HCT116 (cell line): ENCODE data around the gene PEX1. TPM values are rescaled to one million over a fixed set of nuclear protein-coding genes. Genes with fewer than 3 reads are reported as not detected.

Experiments
- ATAC-seq: fragments of 200-7000 bp; cut with Tn5 transposase; 2 replicates; pipeline ENCODE4 v1.9.1; 2020; ENCODE audit warnings: mild to moderate bottlenecking, moderate library complexity
- BruUV-seq: library from RNA; stranded (reverse); fragments of 400-500 nt; replicated peaks from 2 replicates; lab custom pipeline; 2021; lab: Mats Ljungman, UMichigan
- CTCF ChIA-PET: fragments of 300-600 bp; sonication (Branson Sonifier 250); formaldehyde crosslinking; loops from one replicate; lab custom pipeline; 2021; ENCODE audit warnings: antibody characterized with exemption; lab: Charles Lee
- POLR2A ChIA-PET: fragments of 300-600, 350-600 bp; sonication (Branson Sonifier 250); formaldehyde crosslinking; loops from one replicate; lab custom pipeline; 2021; ENCODE audit warnings: antibody characterized with exemption; lab: Charles Lee
- RAD21 ChIA-PET, 2 experiments: fragments of 300-600 bp; sonication (Branson Sonifier 250); formaldehyde crosslinking; loops; one replicate each; lab custom pipeline; 2023; ENCODE audit warnings: low total read pairs in 2 of 2; ENCODE audit not compliant: uncharacterized antibody in 2 of 2, unreplicated experiment in 2 of 2, low non-redundant PET in 1 of 2; lab: Charles Lee
- DNase-seq: peaks from one replicate; pipeline ENCODE4 v3.0.0-alpha.2; 2010; ENCODE audit warnings: low read depth, low spot score
- H2AFZ ChIP-seq: fragments of 200-600 bp; shearing (Covaris generic), sonication (generic); 2 replicates; pipeline ENCODE4 v1.6.1; 2017; ENCODE audit warnings: low read depth, mixed run types, mixed read lengths, antibody characterized with exemption, low read length; ENCODE audit not compliant: poor library complexity, severe bottlenecking
- H3K27ac ChIP-seq: 2 replicates; pipeline ENCODE4 v1.5.1; 2012; ENCODE audit warnings: low read depth, low read length
- H3K27me3 ChIP-seq: fragments of 200-600 bp; sonication (generic); 2 replicates; pipeline ENCODE4 v1.6.1; 2016; ENCODE audit warnings: mixed run types, low read length, mixed read lengths; ENCODE audit not compliant: insufficient read depth
- H3K36me3 ChIP-seq, 2 experiments: fragments of 200-500 bp in 1 of 2; fragments of 200-600 bp in 1 of 2; sonication (Bioruptor generic) in 1 of 2; sonication (generic) in 1 of 2; 2 replicates each; pipeline versions ENCODE4 v1.5.1 to v1.6.1; 2014 to 2016; ENCODE audit warnings: low read length in 2 of 2, inconsistent platforms in 1 of 2, mixed read lengths in 1 of 2, mixed run types in 1 of 2; ENCODE audit not compliant: insufficient read depth in 2 of 2, control insufficient read depth in 1 of 2
- H3K4me1 ChIP-seq, 2 experiments: fragments of 200-600 bp in 1 of 2; sonication (generic) in 1 of 2; 2 replicates each; pipeline versions ENCODE4 v1.5.1 to v1.6.1; 2012 to 2017; ENCODE audit warnings: low read length in 2 of 2, inconsistent platforms in 1 of 2, mild to moderate bottlenecking in 1 of 2, mixed read lengths in 1 of 2, mixed run types in 1 of 2, moderate library complexity in 1 of 2; ENCODE audit not compliant: insufficient read depth in 2 of 2, control insufficient read depth in 1 of 2
- H3K4me2 ChIP-seq: fragments of 200-600 bp; sonication (generic); 2 replicates; pipeline ENCODE4 v1.6.1; 2017; ENCODE audit warnings: mixed run types, low read length, mixed read lengths
- H3K4me3 ChIP-seq, 2 experiments: fragments of 200-600 bp in 1 of 2; sonication (generic) in 1 of 2; replicated peaks in 1 of 2; 2 replicates each; pipeline ENCODE4 v1.5.1; 2011 to 2016; ENCODE audit warnings: low read length in 2 of 2, control low read depth in 1 of 2, low read depth in 1 of 2, mild to moderate bottlenecking in 1 of 2, mixed read lengths in 1 of 2, mixed run types in 1 of 2
- H3K79me2 ChIP-seq: fragments of 200-600 bp; sonication (generic); 2 replicates; pipeline ENCODE4 v1.6.1; 2017; ENCODE audit warnings: mild to moderate bottlenecking, mixed run types, low read length, moderate library complexity, mixed read lengths; ENCODE audit not compliant: insufficient read depth
- H3K9ac ChIP-seq: fragments of 200-600 bp; sonication (generic); 2 replicates; pipeline ENCODE4 v1.6.1; 2016; ENCODE audit warnings: low read length, mixed read lengths
- H3K9me2 ChIP-seq: fragments of 200-600 bp; sonication (generic), shearing (Covaris generic); 2 replicates; pipeline ENCODE4 v1.6.1; 2017; ENCODE audit warnings: mixed run types, mild to moderate bottlenecking, moderate library complexity; ENCODE audit not compliant: insufficient read depth
- H3K9me3 ChIP-seq, 2 experiments: fragments of 200-500 bp in 1 of 2; fragments of 200-600 bp in 1 of 2; sonication (Bioruptor generic) in 1 of 2; sonication (generic) in 1 of 2; 2 replicates each; pipeline ENCODE4 v1.6.1; 2014 to 2017; ENCODE audit warnings: low read length in 2 of 2, mixed read lengths in 2 of 2, inconsistent platforms in 1 of 2, low read depth in 1 of 2, mild to moderate bottlenecking in 1 of 2, mixed run types in 1 of 2, moderate library complexity in 1 of 2; ENCODE audit not compliant: control insufficient read depth in 1 of 2, insufficient read depth in 1 of 2
- H4K20me1 ChIP-seq: fragments of 200-600 bp; sonication (generic), shearing (Covaris generic); 2 replicates; pipeline ENCODE4 v1.6.1; 2017; ENCODE audit warnings: mixed run types, mild to moderate bottlenecking, moderate library complexity; ENCODE audit not compliant: insufficient read depth
- ATF3 ChIP-seq: IDR thresholded peaks from 2 replicates; pipeline ENCODE4 v1.6.1; 2012
- CEBPB ChIP-seq: IDR thresholded peaks from 2 replicates; pipeline ENCODE4 v1.6.1; 2012; ENCODE audit warnings: low read depth
- CTCF ChIP-seq, 3 experiments: fragments of 200-600 bp in 1 of 3; sonication (generic) in 1 of 3; IDR thresholded peaks in 2 of 3; conservative IDR thresholded peaks in 1 of 3; 2 replicates each; pipeline ENCODE4 v1.5.1; 2012 to 2017; ENCODE audit warnings: low read depth in 2 of 3, low read length in 2 of 3, antibody characterized with exemption in 1 of 3, borderline replicate concordance in 1 of 3, control low read depth in 1 of 3, mild to moderate bottlenecking in 1 of 3, mixed read lengths in 1 of 3, mixed run types in 1 of 3, moderate library complexity in 1 of 3; ENCODE audit not compliant: insufficient read depth in 1 of 3
- EGR1 ChIP-seq: IDR thresholded peaks from 2 replicates; pipeline ENCODE4 v1.6.1; 2012; ENCODE audit warnings: low read depth
- ELF1 ChIP-seq: IDR thresholded peaks from 2 replicates; pipeline ENCODE4 v1.6.1; 2012; ENCODE audit warnings: low read depth, borderline replicate concordance
- EZH2phosphoT487 ChIP-seq: fragments of 200-600 bp; IDR thresholded peaks from 2 replicates; pipeline ENCODE4 v1.6.1; 2018; ENCODE audit warnings: antibody characterized with exemption, borderline replicate concordance
- FOSL1 ChIP-seq: IDR thresholded peaks from 2 replicates; pipeline ENCODE4 v1.6.1; 2012; ENCODE audit warnings: low read depth
- JUND ChIP-seq: IDR thresholded peaks from 2 replicates; pipeline ENCODE4 v1.6.1; 2012
- POLR2A ChIP-seq: IDR thresholded peaks from 2 replicates; pipeline ENCODE4 v1.7.0; 2011; ENCODE audit warnings: borderline replicate concordance; ENCODE audit not compliant: insufficient read depth, insufficient read length; ENCODE audit errors: extremely low read depth
- SIN3A ChIP-seq: IDR thresholded peaks from 2 replicates; pipeline ENCODE4 v1.6.1; 2012; ENCODE audit warnings: low read depth
- SP1 ChIP-seq: IDR thresholded peaks from 2 replicates; pipeline ENCODE4 v1.6.1; 2012; ENCODE audit warnings: low read depth
- SRF ChIP-seq: IDR thresholded peaks from 2 replicates; pipeline ENCODE4 v1.6.1; 2012; ENCODE audit warnings: low read depth
- YY1 ChIP-seq: IDR thresholded peaks from 2 replicates; pipeline ENCODE4 v1.6.1; 2011; ENCODE audit warnings: low read length, low read depth, moderate library complexity, mild to moderate bottlenecking; ENCODE audit not compliant: insufficient replicate concordance; ENCODE audit errors: extremely low read depth
- ZBTB33 ChIP-seq: IDR thresholded peaks from 2 replicates; pipeline ENCODE4 v1.6.1; 2011; ENCODE audit warnings: mild to moderate bottlenecking, low read length, moderate library complexity; ENCODE audit not compliant: insufficient replicate concordance; ENCODE audit errors: extremely low read depth
- intact Hi-C: fragments of 100-400 bp; cut with micrococcal nuclease; formaldehyde crosslinking; loops from 2 replicates; pipeline ENCODE4 v1.10.0; 2022
- total RNA-seq: library from RNA; stranded (reverse); gene quantifications from one replicate; pipeline ENCODE4 v1.2.1, GENCODE V29; 2021; ENCODE audit not compliant: unreplicated experiment

PEX1 gene
- total RNA-seq, 1 experiment from 2014 or later = 13.1 TPM

GRCh38 chr7:92567460-92567859, 39.1 kb upstream of the PEX1 start:
- H3K9me2 ChIP-seq = no peaks in the 10 kb centered on the region
- no TSS peak for BruUV-seq
- intact Hi-C loops = no loop called here
- no peaks in the 10 kb centered on the region for H3K9me3 ChIP-seq
- RAD21 ChIA-PET = no interaction called here
- H3K27ac ChIP-seq = no peak overlapping the region
- no peaks in the 10 kb centered on the region for H4K20me1 ChIP-seq
- H3K9ac ChIP-seq = no peak overlapping the region
- TF ChIP-seq CEBPB = no peak
- TF ChIP-seq JUND = no peak
- TF ChIP-seq CTCF (IDR thresholded peaks at IDR 0.05 in 2 of 3, conservative IDR thresholded peaks at IDR 0.05 in 1 of 3; ENCODE audit: borderline replicate concordance in 1 of 3, insufficient read depth in 1 of 3, low read depth in 2 of 3, low read length in 2 of 3) = no peak
- no peak for TF ChIP-seq ELF1
- no peak for TF ChIP-seq EZH2phosphoT487
- TF ChIP-seq YY1 = no peak
- TF ChIP-seq, all 23 proteins: peak for 0
- H2AFZ ChIP-seq = no peak overlapping the region
- H3K4me1 ChIP-seq = no peaks in the 10 kb centered on the region
- no peaks in the 10 kb centered on the region for H3K27me3 ChIP-seq
- no peak overlapping the region for H3K4me3 ChIP-seq
- ChIA-PET POLR2A (no interaction called here), CTCF (no interaction called here)
- H3K79me2 ChIP-seq = peaks cover 16% of the 10 kb centered on the region; the same call in 1 of the 2 replicates
- no peak for DNase-seq
- ATAC-seq = no peak
- H3K36me3 ChIP-seq = peaks cover 34 to 39% of the 10 kb centered on the region in 2 experiments
- H3K4me2 ChIP-seq = no peak overlapping the region

- no peak for DNase-seq
- peaks cover 31 to 34% of the 10 kb centered on the region in 2 experiments for H3K36me3 ChIP-seq
- no peak overlapping the region for H3K4me2 ChIP-seq
- ChIA-PET POLR2A (no interaction called here), RAD21 (no interaction called here), CTCF (no interaction called here)
- no peaks in the 10 kb centered on the region for H3K9me2 ChIP-seq
- intact Hi-C loops = no loop called here
- no peaks in the 10 kb centered on the region for H3K79me2 ChIP-seq
- H3K4me3 ChIP-seq = no peak overlapping the region
- H3K9me3 ChIP-seq = no peaks in the 10 kb centered on the region
- no peaks in the 10 kb centered on the region for H4K20me1 ChIP-seq
- no peak overlapping the region for H3K9ac ChIP-seq
- no peak for ATAC-seq
- no TSS peak for BruUV-seq
- H3K27ac ChIP-seq = no peak overlapping the region
- no peaks in the 10 kb centered on the region for H3K4me1 ChIP-seq
- no peaks in the 10 kb centered on the region for H3K27me3 ChIP-seq
- no peak overlapping the region for H2AFZ ChIP-seq
- TF ChIP-seq YY1 = no peak
- no peak for TF ChIP-seq SP1
- no peak for TF ChIP-seq SIN3A
- no peak for TF ChIP-seq EGR1
- no peak for TF ChIP-seq ZBTB33
- no peak for TF ChIP-seq FOSL1
- TF ChIP-seq ELF1 = no peak
- TF ChIP-seq JUND = no peak
- TF ChIP-seq CTCF (IDR thresholded peaks at IDR 0.05 in 2 of 3, conservative IDR thresholded peaks at IDR 0.05 in 1 of 3; ENCODE audit: borderline replicate concordance in 1 of 3, insufficient read depth in 1 of 3, low read depth in 2 of 3, low read length in 2 of 3) = no peak
- no peak for TF ChIP-seq EZH2phosphoT487
- TF ChIP-seq POLR2A = no peak
- TF ChIP-seq SRF = no peak
- no peak for TF ChIP-seq ATF3
These were observed 35.0 kb upstream of the PEX1 start for GRCh38 chr7:92563345-92563744.
